DOHH2 (cell line): ENCODE data around the gene LIN52.

Source experiments
- EZH2phosphoT487 ChIP-seq: fragments of 200-600 bp; sonication (generic); IDR thresholded peaks from 2 replicates; pipeline ENCODE4 v1.6.1; 2017; ENCODE audit warnings: borderline replicate concordance, mild to moderate bottlenecking, antibody characterized with exemption, low read length, moderate library complexity, mixed read lengths
- TF ChIP-seq, protein P1 (sequence below): fragments of 200-600 bp; sonication (generic); IDR thresholded peaks from one replicate; pipeline ENCODE4 v1.5.1; 2014; ENCODE audit warnings: antibody characterized with exemption, mild to moderate bottlenecking, low read depth, low read length; ENCODE audit not compliant: poor library complexity, severe bottlenecking

DNA sequence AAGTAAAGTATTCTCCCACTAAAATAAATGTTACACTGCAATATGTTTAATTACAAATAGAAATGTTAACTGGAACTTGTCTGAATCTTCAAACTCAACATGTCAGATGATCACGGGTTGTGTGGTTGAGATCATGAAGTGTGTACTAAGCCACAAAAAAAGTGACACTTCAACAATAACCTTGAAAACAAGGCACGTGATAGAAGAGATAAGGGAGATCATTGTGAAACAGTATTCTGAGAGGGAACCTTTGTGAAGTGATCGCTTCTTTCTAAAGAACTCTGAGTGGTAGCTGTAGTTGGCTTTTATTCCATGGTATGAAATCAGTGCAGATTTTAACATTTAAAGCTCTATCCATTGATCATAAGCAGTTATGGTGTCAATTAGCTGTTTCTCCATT is 60.0 kb downstream of the LIN52 start:
- TF ChIP-seq, protein P1, sequence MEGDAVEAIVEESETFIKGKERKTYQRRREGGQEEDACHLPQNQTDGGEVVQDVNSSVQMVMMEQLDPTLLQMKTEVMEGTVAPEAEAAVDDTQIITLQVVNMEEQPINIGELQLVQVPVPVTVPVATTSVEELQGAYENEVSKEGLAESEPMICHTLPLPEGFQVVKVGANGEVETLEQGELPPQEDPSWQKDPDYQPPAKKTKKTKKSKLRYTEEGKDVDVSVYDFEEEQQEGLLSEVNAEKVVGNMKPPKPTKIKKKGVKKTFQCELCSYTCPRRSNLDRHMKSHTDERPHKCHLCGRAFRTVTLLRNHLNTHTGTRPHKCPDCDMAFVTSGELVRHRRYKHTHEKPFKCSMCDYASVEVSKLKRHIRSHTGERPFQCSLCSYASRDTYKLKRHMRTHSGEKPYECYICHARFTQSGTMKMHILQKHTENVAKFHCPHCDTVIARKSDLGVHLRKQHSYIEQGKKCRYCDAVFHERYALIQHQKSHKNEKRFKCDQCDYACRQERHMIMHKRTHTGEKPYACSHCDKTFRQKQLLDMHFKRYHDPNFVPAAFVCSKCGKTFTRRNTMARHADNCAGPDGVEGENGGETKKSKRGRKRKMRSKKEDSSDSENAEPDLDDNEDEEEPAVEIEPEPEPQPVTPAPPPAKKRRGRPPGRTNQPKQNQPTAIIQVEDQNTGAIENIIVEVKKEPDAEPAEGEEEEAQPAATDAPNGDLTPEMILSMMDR: no peak
- no peak for TF ChIP-seq EZH2phosphoT487
